Fibroblast of villous mesenchyme (primary cell): ENCODE data around the gene HDGF. TPM values are rescaled to one million over a fixed set of nuclear protein-coding genes. Genes with fewer than 3 reads are reported as not detected.
A peak's percentile ranks its signal among the peaks of the same experiment; 100 is the strongest.

Experiments used
- DNase-seq: peaks from one replicate; pipeline ENCODE4 v3.0.0-alpha.2; 2010; ENCODE audit warnings: low read depth
- H3K4me3 ChIP-seq: 2 replicates; pipeline ENCODE4 v1.5.1; 2011; ENCODE audit warnings: low read depth, mild to moderate bottlenecking, low read length
- CTCF ChIP-seq: IDR thresholded peaks from 2 replicates; pipeline ENCODE4 v1.5.1; 2012; ENCODE audit warnings: low read depth, mild to moderate bottlenecking, low read length; ENCODE audit not compliant: insufficient read depth
- total RNA-seq: library from RNA; depleted of rRNA; stranded (reverse); fragments of >200 nt; gene quantifications from 2 replicates; pipeline ENCODE4 v1.2.3, GENCODE V29; 2012

HDGF gene
- total RNA-seq, 1 donor: 196 TPM

GRCh38 chr1:156709757-156710489 lies 41.6 kb downstream of the HDGF start:
- no peak overlapping the region for H3K4me3 ChIP-seq
- peak; percentile 36 for DNase-seq
- no peak for TF ChIP-seq CTCF

GRCh38 chr1:156709031-156709430 lies 42.4 kb downstream of the HDGF start:
- DNase-seq: no peak

GRCh38 chr1:156708218-156708661 lies 43.2 kb downstream of the HDGF start:
- no peak overlapping the region for H3K4me3 ChIP-seq
- no peak for TF ChIP-seq CTCF
- DNase-seq: no peak

More at GRCh38 chr1:156709031-156709430, 42.4 kb downstream of the HDGF start:
- no peak for TF ChIP-seq CTCF
- no peak overlapping the region for H3K4me3 ChIP-seq

- no peak for TF ChIP-seq CTCF
- DNase-seq: peak; percentile 67
- no peak overlapping the region for H3K4me3 ChIP-seq
Measured at GRCh38 chr1:156707417-156708217, 43.9 kb downstream of the HDGF start.

GRCh38 chr1:156706657-156707416 lies 44.6 kb downstream of the HDGF start:
- H3K4me3 ChIP-seq: peak overlapping the region; percentile 63
- TF ChIP-seq CTCF: no peak
- peak; percentile 87 for DNase-seq

GRCh38 chr1:156705918-156706656 lies 45.4 kb downstream of the HDGF start:
- TF ChIP-seq CTCF: peak; percentile 77
- peak overlapping the region; percentile 63 for H3K4me3 ChIP-seq
- DNase-seq: peak; percentile 70
